Naive B cell (primary cell): ENCODE data around the gene CTNNB1. TPM values are rescaled to one million over a fixed set of nuclear protein-coding genes. Genes with fewer than 3 reads are reported as not detected.
"Not testable (repeated sequence)": the region's sequence is repeated elsewhere in the genome, so short reads cannot be mapped to it uniquely, and the experiment has no call there.

Source experiments
- ATAC-seq, 2 donors: fragments of 150-1000 bp; cut with Tn5 transposase; 2 replicates each; pipeline ENCODE4 v1.10.0; 2021; ENCODE audit warnings: low read depth in 2 of 2, mild to moderate bottlenecking in 2 of 2, moderate library complexity in 2 of 2
- DNase-seq: peaks from one replicate; pipeline ENCODE4 v3.0.0; 2022
- H3K27ac Mint-ChIP-seq, 6 donors: one replicate each; pipeline ENCODE4 v1.8.0; 2020 to 2022; ENCODE audit warnings: mild to moderate bottlenecking in 6 of 6, mixed read lengths in 6 of 6, moderate library complexity in 5 of 6, inconsistent platforms in 2 of 6
- H3K27me3 Mint-ChIP-seq, 3 donors: one replicate each; pipeline ENCODE4 v1.8.0; 2021 to 2022; ENCODE audit warnings: mixed read lengths in 3 of 3, mild to moderate bottlenecking in 1 of 3
- H3K36me3 Mint-ChIP-seq, 2 donors: one replicate each; pipeline ENCODE4 v1.8.0; 2020 to 2022; ENCODE audit warnings: mixed read lengths in 2 of 2, inconsistent platforms in 1 of 2, mild to moderate bottlenecking in 1 of 2
- H3K4me1 Mint-ChIP-seq, 3 donors: one replicate each; pipeline ENCODE4 v1.8.0; 2020 to 2022; ENCODE audit warnings: mixed read lengths in 3 of 3, inconsistent platforms in 1 of 3, mild to moderate bottlenecking in 1 of 3, moderate library complexity in 1 of 3
- H3K4me3 Mint-ChIP-seq, 8 donors: one replicate each; pipeline ENCODE4 v1.8.0; 2020 to 2022; ENCODE audit warnings: mild to moderate bottlenecking in 8 of 8, mixed read lengths in 8 of 8, moderate library complexity in 8 of 8, inconsistent platforms in 2 of 8
- H3K9me3 Mint-ChIP-seq, 7 donors: one replicate each; pipeline ENCODE4 v1.8.0; 2020 to 2022; ENCODE audit warnings: mixed read lengths in 7 of 7, mild to moderate bottlenecking in 5 of 7, inconsistent platforms in 2 of 7, moderate library complexity in 1 of 7
- polyA plus RNA-seq, 6 donors: library from polyadenylated mRNA; unstranded; fragments of 300-500 nt; fragmentation: Illumina TruSeq; gene quantifications; one replicate each; pipeline ENCODE4 v1.2.3, GENCODE V29; 2021; ENCODE audit warnings: low read depth in 6 of 6

Gene CTNNB1
- polyA plus RNA-seq, 6 donors from 2014 or later, result 32.8 to 86.1 (median 43.0) TPM

DNA sequence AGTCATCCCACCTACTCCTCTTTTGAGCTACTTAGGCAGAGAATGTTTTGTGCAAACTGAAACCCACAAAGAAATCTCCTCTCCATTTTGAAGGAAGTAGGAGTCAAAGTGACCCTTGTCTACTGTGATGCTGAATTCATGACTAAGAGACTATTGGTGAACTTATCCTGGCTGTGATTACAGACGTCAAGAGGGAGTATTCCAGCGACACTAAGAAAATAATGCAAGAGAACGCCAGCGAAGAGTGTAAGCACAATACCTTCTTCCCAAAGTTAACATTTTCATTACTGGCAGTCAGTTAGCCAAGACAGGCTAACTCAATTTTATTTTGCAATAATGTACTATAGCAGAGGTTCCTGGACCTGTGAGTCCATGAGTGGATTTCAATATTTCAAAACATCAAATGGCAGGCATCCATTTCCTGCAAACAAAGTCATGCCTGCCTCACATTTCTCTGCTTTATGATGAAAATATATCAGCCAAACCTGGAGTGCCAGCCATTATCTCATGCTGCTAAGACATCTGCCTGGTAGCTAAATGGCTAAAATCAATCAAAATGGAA is 59.0 kb downstream of the CTNNB1 start:
- H3K27me3 Mint-ChIP-seq, result no peaks in the 10 kb centered on the region
- peaks cover 0 to 2% (median 0%) of the 10 kb centered on the region in 7 donors for H3K9me3 Mint-ChIP-seq
- no peak overlapping the region for H3K4me3 Mint-ChIP-seq
- no peak for DNase-seq
- H3K27ac Mint-ChIP-seq, result peak overlapping the region in 1 of 6 donors; percentile 50
- no peak for ATAC-seq
- no peaks in the 10 kb centered on the region for H3K4me1 Mint-ChIP-seq
- peaks cover 4 to 11% of the 10 kb centered on the region in 2 donors for H3K36me3 Mint-ChIP-seq

DNA sequence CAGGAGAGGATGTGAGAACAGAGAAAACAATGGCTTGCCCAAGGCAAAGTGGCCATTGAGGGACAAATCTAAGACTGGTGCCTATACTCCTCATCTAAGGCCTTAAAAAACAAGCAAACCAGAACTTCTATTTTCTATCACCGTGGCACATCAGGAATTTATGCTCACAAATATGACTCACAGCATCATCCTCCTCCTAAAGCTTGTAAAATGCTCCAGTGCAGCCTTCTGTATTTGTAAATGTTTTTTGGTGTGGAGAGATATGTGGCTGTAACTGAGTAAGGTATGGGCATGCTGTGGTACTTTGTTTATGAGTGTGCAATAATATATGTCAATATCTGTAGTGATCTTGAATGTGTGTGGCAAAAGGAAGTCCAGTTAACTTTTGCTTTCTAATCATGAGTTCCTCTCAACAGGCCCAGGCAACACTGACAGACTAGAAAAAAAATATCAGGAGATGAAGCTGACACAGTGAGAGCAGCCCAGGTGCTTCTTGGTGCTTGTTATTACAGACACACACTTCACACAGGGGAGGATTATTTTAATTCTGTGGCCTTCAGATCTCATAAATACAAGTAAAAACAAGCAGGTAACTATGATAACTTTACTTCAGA is 60.3 kb downstream of the CTNNB1 start:
- peak overlapping the region in 2 of 6 donors; percentile 16 to 25 for H3K27ac Mint-ChIP-seq

DNA sequence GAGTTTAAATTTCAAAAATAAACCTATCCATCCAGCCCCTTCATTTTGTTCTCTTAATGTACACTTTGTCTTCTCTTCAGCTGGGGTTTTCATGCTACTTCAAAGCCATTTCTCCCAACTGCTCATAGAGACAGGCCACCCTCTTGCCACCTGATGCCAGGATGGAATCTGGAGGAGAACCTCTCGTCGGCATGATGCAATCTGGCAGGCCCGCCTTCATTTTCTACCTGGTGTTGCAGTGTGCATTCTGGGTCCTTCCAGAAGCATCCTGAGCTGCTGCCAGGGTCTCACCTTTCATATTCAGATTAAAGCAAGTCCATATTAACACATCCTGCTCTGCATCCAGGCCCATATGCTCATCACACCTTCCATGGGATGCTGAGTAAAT is 60.8 kb downstream of the CTNNB1 start:
- Mint-ChIP-seq H3K4me1 (no peaks in the 10 kb centered on the region), H3K27ac (no peak overlapping the region), H3K9me3 (no peaks in the 10 kb centered on the region), H3K27me3 (no peaks in the 10 kb centered on the region), H3K36me3 (peaks cover 4 to 11% of the 10 kb centered on the region in 2 donors), H3K4me3 (no peak overlapping the region)
- DNase-seq (no peak), ATAC-seq (no peak)

More for the DNA sequence above, 60.3 kb downstream of the CTNNB1 start:
- Mint-ChIP-seq H3K36me3 (peaks cover 4 to 11% of the 10 kb centered on the region in 2 donors), H3K27me3 (no peaks in the 10 kb centered on the region), H3K4me3 (no peak overlapping the region), H3K4me1 (no peaks in the 10 kb centered on the region), H3K9me3 (no peaks in the 10 kb centered on the region)
- DNase-seq (no peak), ATAC-seq (no peak)

DNA sequence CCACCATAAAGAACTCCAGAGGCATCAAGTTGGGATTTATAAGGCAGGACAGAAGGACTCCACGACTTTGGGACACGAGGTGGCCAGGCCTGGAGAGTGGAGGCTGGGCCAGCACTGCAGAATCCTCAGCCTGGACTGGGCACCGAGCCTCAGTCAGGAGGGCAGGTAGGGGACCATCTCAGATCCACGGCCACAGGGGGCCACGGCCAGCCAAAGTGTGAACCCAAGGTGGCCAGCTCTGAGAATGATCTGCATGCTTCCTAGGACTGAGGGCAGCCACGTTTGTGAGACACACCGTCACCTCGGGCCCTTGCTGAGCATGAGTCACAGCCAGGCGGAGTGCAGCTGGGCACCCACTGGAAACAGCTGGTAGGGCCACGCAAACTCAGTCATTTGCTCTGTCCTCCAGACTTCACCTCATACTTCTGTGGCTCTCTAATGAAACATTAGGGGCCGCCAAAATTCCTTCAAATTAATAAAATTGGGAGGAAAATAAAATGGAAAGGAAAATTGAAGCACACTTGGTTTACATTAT is 65.8 kb downstream of the CTNNB1 start:
- H3K4me1 Mint-ChIP-seq, result no peaks in the 10 kb centered on the region

DNA sequence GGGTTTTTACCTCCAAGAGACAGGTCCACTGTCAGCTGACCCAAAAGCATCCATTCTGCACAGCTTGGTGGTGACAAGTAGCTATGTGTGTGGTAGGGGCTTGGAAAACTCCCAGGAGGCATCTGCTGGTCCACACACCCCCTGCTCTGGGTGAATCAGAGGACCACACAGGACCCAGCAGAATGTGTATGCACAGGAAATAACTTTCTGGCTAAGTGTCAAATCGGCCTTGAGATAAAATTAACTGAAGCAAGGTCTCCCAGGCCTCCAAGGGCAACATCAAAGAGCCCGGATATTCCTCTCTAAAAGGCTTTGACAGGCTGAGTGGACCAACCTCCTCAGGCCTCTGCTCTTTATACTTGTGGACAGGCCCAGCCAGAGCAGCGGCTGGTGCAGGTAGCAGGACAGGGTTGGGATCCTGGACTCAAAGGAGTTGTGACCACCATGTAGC is 66.5 kb downstream of the CTNNB1 start:
- peaks cover 11 to 19% of the 10 kb centered on the region in 2 donors for H3K36me3 Mint-ChIP-seq
- no peak overlapping the region for H3K4me3 Mint-ChIP-seq
- H3K27ac Mint-ChIP-seq, result no peak overlapping the region
- ATAC-seq (no peak), DNase-seq (no peak)
- H3K27me3 Mint-ChIP-seq, result no peaks in the 10 kb centered on the region
- H3K4me1 Mint-ChIP-seq, result no peaks in the 10 kb centered on the region
- peaks cover 0 to 6% (median 3%) of the 10 kb centered on the region in 7 donors for H3K9me3 Mint-ChIP-seq

More for the DNA sequence above, 65.8 kb downstream of the CTNNB1 start:
- peak overlapping the region in 1 of 6 donors; percentile 28 for H3K27ac Mint-ChIP-seq
- H3K9me3 Mint-ChIP-seq, result peaks cover 0 to 6% (median 3%) of the 10 kb centered on the region in 7 donors
- DNase-seq, result no peak
- H3K27me3 Mint-ChIP-seq, result no peaks in the 10 kb centered on the region
- ATAC-seq, result no peak
- peaks cover 11 to 19% of the 10 kb centered on the region in 2 donors for H3K36me3 Mint-ChIP-seq
- no peak overlapping the region for H3K4me3 Mint-ChIP-seq

DNA sequence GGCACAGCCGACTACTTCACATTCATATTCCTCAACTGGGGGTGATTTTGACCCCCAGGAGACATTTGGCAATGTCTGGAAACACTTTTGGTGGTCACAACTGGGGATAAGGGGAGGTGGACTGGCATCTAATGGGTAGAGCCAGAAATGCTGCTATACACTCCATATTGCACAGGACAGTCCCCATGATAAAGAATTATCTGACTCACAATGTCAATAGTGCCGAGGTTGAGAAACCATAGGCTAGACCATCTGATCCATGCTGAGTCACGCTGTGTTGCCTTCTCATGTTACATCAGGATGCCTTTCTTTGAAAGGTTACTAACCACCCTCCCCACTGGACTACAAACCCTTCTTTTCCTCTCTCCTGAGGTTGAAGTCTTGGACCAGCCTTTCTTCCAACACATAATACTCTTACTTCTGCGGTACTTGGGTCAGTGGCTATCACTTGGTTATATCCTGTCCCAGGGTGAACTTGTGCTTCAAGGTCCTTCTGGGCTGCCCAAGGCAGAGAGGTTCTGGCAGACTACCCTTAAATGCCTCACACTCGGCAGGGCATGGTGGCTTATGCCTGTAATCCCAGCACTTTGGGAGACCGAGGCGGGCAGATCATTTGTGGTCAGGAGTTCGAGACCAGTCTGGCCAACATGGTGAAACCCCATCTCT is 68.8 kb downstream of the CTNNB1 start:
- H3K4me1 Mint-ChIP-seq, result no peaks in the 10 kb centered on the region
- DNase-seq (no peak), ATAC-seq (no peak)
- H3K9me3 Mint-ChIP-seq, result peaks cover 3 to 25% (median 14%) of the 10 kb centered on the region in 7 donors
- peaks cover 13 to 26% of the 10 kb centered on the region in 2 donors for H3K36me3 Mint-ChIP-seq
- H3K27me3 Mint-ChIP-seq, result no peaks in the 10 kb centered on the region
- no peak overlapping the region for H3K4me3 Mint-ChIP-seq
- no peak overlapping the region for H3K27ac Mint-ChIP-seq

DNA sequence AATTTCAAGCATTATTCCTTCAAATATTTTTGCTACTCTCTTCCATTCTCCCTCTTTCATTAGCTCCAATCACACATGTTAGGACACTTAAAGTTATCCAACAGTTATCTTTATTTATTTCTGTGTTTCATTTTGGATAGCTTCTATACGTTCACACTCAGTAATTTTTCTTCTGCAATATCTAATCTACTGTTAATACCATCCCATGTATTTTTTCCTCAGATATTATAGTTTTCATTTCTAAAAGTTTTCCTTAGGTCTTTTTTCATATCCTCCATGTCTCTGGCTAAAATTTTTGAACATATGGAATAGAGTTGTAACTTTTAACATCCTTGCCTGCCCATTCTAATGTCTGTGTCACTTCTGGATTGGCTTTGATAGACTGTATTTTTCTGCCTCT is 73.4 kb downstream of the CTNNB1 start:
- Mint-ChIP-seq H3K4me1 (no peaks in the 10 kb centered on the region), H3K27ac (no peak overlapping the region), H3K36me3 (peaks cover 16 to 39% of the 10 kb centered on the region in 2 donors), H3K27me3 (no peaks in the 10 kb centered on the region), H3K4me3 (no peak overlapping the region), H3K9me3 (peaks cover 0 to 42% (median 17%) of the 10 kb centered on the region in 7 donors)
- no peak for DNase-seq
- ATAC-seq, result no peak

DNA sequence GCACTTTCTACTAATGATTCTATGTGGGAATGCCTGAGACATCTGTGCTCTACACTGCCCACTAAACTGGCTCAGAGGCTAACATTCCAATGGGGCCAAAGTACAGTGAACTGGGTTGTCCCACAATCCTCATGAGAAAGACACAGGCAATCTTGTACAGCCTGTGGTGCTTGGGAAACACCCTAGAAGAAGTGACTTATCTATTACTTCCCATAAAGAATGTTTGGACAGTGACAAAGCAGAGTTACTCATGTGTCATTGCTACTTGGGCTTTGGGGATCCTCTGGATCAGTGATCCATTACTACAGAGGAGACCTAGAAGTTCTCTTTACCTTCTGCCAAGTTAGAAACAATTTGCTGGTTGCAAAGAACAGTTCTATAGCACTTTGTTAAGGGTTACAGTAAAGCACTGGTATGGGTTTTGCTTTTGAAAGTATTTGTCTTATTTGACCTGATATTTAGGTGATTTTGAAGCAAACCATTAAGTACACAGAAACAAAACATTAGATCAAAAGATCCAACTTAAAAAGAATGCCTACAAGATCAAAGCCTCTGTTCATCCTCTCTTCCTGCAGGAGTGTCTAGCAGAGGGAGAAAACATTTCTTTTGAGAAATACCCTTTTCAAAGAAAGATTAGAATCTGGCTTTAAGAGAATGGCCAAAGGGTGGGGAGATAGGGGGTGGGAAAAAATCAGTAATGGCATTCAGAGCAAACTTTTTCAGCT is 75.8 kb downstream of the CTNNB1 start:
- H3K27ac Mint-ChIP-seq, result no peak overlapping the region
- no peaks in the 10 kb centered on the region for H3K4me1 Mint-ChIP-seq
- no peak overlapping the region for H3K4me3 Mint-ChIP-seq
- H3K27me3 Mint-ChIP-seq, result no peaks in the 10 kb centered on the region
- DNase-seq, result no peak
- H3K36me3 Mint-ChIP-seq, result peaks cover 15 to 39% of the 10 kb centered on the region in 2 donors
- peaks cover 0 to 42% (median 17%) of the 10 kb centered on the region in 7 donors for H3K9me3 Mint-ChIP-seq
- ATAC-seq, result no peak

DNA sequence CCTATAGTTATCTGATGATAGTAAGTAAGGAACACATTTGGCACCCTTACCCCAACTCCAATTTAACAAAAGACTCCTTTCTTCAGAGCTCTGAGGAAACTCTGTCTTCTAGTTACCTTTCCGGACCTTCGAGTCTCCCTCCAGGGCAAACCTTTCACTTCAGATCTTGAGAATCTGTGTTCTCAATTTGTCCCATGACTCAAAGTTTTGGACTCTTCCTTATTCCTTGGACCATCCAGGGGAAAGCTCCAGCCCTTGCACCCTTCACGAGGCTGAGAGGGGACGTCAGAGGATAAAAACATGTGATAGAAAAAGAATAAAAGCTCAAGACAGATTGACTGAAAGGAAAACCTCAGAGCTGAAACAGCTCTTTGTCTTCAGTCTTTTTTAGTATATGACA is 76.9 kb downstream of the CTNNB1 start:
- no peak for ATAC-seq
- Mint-ChIP-seq H3K36me3 (peaks cover 20 to 46% of the 10 kb centered on the region in 2 donors), H3K4me3 (no peak overlapping the region)

DNA sequence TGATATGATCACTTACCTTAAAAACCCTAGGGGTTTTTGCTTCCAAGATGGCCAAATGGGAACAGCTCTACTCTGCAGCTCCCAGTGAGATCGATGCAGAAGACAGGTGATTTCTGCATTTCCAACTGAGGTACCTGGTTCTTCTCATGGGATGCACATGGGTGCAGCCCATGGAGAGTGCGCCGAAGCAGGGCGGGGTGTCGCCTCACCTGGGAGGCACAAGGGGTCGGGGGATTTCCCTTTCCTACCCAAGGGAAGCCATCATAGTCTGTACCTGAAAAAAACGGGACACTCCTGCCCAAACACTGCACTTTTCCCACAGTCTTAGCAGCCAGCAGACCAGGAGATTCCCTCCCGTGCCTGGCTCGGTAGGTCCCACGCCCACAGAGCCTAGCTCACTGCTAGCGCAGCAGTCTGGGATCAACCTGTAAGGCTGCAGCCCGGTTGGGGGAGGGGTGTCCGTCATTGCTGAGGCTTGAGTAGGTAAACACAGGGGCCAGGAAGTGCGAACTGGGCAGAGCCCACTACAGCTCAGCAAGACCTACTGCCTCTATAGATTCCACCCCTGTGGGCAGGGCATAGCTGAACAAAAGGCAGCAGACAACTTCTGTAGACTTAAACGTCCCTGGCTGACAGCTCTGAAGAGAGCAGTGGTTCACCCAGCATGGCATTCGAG is 78.6 kb downstream of the CTNNB1 start:
- DNase-seq (no peak), ATAC-seq (no peak)
- H3K27me3 Mint-ChIP-seq, result peaks cover 0 to 6% (median 0%) of the 10 kb centered on the region in 3 donors
- no peak overlapping the region for H3K4me3 Mint-ChIP-seq
- peaks cover 14 to 29% of the 10 kb centered on the region in 2 donors for H3K36me3 Mint-ChIP-seq
- no peak overlapping the region for H3K27ac Mint-ChIP-seq
- H3K9me3 Mint-ChIP-seq, result peaks cover 0 to 27% (median 8%) of the 10 kb centered on the region in 7 donors
- no peaks in the 10 kb centered on the region for H3K4me1 Mint-ChIP-seq

More for the DNA sequence above, 76.9 kb downstream of the CTNNB1 start:
- Mint-ChIP-seq H3K27me3 (peaks cover 0 to 6% (median 0%) of the 10 kb centered on the region in 3 donors), H3K4me1 (no peaks in the 10 kb centered on the region), H3K9me3 (peaks cover 0 to 34% (median 17%) of the 10 kb centered on the region in 7 donors), H3K27ac (no peak overlapping the region)
- no peak for DNase-seq

DNA sequence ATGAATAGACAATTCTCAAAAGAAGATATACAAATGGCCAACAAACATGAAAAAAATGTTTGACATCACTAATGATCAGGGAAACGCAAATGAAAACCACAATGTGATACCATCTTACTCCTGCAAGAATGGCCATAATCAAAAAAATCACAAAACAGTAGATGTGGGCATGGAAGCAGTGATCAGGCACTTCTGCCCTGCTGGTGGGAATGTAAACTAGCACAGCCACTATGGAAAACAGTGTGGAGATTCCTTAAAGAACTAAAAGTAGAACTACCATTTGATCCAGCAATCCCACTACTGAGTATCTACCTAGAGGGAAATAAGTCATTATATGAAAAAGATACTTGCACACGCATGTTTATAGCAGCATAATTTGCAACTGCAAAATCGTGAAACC is 85.6 kb downstream of the CTNNB1 start:
- not testable (repeated sequence) for H3K36me3 Mint-ChIP-seq, H3K27me3 Mint-ChIP-seq, H3K27ac Mint-ChIP-seq, H3K4me1 Mint-ChIP-seq, H3K4me3 Mint-ChIP-seq, ATAC-seq, DNase-seq
- H3K9me3 Mint-ChIP-seq, result peaks cover 5 to 20% (median 7%) of the 10 kb centered on the region in 7 donors

DNA sequence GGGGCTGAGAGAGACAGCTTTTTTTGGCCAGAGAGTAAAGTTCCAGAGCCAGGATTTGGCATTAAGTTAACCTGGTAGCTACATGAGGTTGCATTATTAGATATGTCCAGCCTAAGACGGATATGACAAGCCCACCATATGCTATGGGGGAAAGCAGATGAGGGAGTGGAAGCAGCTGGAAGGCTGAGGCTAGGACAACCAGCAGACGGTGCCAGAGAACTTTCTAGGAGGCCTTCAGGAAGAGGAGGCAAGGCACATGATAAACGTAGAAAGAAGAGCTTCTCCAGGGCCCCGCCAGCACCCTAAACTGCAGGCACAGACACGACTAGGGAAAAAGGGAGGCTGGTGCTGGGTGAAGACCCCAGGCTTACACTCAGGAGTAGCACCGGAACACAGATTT is 87.0 kb downstream of the CTNNB1 start:
- H3K9me3 Mint-ChIP-seq, result peaks cover 5 to 20% (median 6%) of the 10 kb centered on the region in 7 donors
- H3K27ac Mint-ChIP-seq, result no peak overlapping the region
- H3K4me1 Mint-ChIP-seq, result no peaks in the 10 kb centered on the region
- H3K36me3 Mint-ChIP-seq, result peaks cover 0 to 5% of the 10 kb centered on the region in 2 donors
- H3K4me3 Mint-ChIP-seq, result no peak overlapping the region
- no peak for ATAC-seq
- no peaks in the 10 kb centered on the region for H3K27me3 Mint-ChIP-seq
- DNase-seq, result no peak

DNA sequence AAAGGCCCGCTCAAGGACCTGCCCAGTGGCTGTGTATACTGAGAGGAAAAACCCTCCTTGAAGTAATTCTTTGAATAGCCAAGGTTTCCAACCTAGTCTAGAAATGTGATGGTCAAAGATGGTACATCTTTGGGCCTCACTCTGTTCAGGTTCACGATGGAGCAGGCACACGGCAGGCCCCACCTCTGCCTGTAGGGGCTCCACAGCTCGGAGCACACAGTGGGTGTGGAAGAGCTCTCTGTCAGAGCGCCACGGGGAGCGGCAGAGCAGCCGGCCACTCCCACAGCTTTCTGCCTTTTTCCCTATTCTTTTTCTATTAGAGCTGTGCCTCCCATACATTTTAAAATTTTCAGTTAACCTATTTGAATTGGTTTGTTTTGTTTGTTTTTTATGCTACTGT is 89.5 kb downstream of the CTNNB1 start:
- no peak overlapping the region for H3K4me3 Mint-ChIP-seq
- no peaks in the 10 kb centered on the region for H3K4me1 Mint-ChIP-seq
- H3K9me3 Mint-ChIP-seq, result peaks cover 0 to 18% (median 5%) of the 10 kb centered on the region in 7 donors
- ATAC-seq, result no peak
- DNase-seq, result no peak
- peaks cover 0 to 5% of the 10 kb centered on the region in 2 donors for H3K36me3 Mint-ChIP-seq
- H3K27ac Mint-ChIP-seq, result no peak overlapping the region
- no peaks in the 10 kb centered on the region for H3K27me3 Mint-ChIP-seq
